Activated T-cell treated with anti-CD3 and anti-CD28 coated beads, Interleukin-2, amount 50 U/mL, for 24 hours (primary cell): ENCODE measurements around the gene CD63.

Experiments used
- DNase-seq: peaks from one replicate; pipeline ENCODE4 v3.0.0-alpha.2; 2020
- H3K27ac Mint-ChIP-seq: 2 replicates; pipeline ENCODE4 v1.8.0; 2020; ENCODE audit warnings: mild to moderate bottlenecking, mixed read lengths
- H3K27me3 Mint-ChIP-seq: 2 replicates; pipeline ENCODE4 v1.8.0; 2020; ENCODE audit warnings: mixed read lengths
- H3K36me3 Mint-ChIP-seq: 2 replicates; pipeline ENCODE4 v1.8.0; 2020; ENCODE audit warnings: low read depth, mixed read lengths
- H3K4me1 Mint-ChIP-seq: 2 replicates; pipeline ENCODE4 v1.8.0; 2020; ENCODE audit warnings: low read depth, mixed read lengths
- H3K4me3 Mint-ChIP-seq: 2 replicates; pipeline ENCODE4 v1.8.0; 2020; ENCODE audit warnings: mild to moderate bottlenecking, moderate library complexity, mixed read lengths
- H3K9me3 Mint-ChIP-seq: 2 replicates; pipeline ENCODE4 v1.8.0; 2020; ENCODE audit warnings: mixed read lengths

Gene CD63

GRCh38 chr12:55733021-55733555, 4.3 kb upstream of the CD63 start:
- Mint-ChIP-seq H3K27me3 (no peaks in the 10 kb centered on the region), H3K9me3 (no peaks in the 10 kb centered on the region), H3K36me3 (peaks cover 13% of the 10 kb centered on the region), H3K4me3 (no peak overlapping the region), H3K4me1 (peaks cover 33% of the 10 kb centered on the region), H3K27ac (no peak overlapping the region)
- no peak for DNase-seq

- H3K9me3 Mint-ChIP-seq = no peaks in the 10 kb centered on the region
- no peak overlapping the region for H3K4me3 Mint-ChIP-seq
- no peak overlapping the region for H3K27ac Mint-ChIP-seq
- no peak for DNase-seq
- peaks cover 17% of the 10 kb centered on the region for H3K36me3 Mint-ChIP-seq
- peaks cover 33% of the 10 kb centered on the region for H3K4me1 Mint-ChIP-seq
- no peaks in the 10 kb centered on the region for H3K27me3 Mint-ChIP-seq
Observed at GRCh38 chr12:55732288-55732687, 3.5 kb upstream of the CD63 start.

GRCh38 chr12:55729819-55730818, 1.3 kb upstream of the CD63 start:
- peaks cover 42% of the 10 kb centered on the region for H3K4me1 Mint-ChIP-seq

DNA sequence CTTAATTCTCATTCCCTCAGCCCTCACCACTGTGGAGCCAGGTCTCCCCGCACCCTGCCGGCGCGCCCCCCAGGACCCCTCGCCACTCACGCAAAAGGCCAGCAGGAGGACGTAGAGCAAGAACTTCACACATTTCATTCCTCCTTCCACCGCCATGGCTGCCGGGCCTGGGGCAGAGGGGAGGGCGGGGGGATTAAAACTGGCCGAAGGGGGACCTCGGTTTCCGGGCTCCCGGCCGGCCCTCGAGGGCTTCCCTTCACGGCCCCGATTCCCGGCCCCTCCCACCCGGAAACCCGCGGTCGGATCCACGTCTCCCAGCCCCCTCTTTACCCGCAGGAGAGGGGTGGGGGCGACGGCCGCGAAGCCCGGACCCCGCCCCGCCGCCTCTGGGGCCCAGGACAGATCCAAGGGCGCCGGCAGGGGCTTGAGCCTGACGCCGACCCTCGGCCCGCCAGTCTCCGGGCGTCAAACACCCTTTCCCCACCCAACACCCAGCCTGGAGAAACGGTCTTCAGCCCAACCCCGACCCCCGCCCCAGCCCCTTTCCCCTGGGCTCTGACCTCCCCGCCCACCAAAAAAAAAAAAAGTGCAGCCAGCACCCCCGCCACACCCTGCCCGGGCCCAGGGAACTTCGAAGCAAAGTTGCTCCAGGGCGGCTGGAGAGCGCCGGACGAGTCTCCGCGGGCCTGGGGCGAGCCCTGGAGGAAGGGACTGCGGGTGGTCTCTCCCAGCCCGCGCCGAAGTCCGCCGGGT, 447 bp downstream of the CD63 start:
- Mint-ChIP-seq H3K36me3 (peaks cover 55% of the 10 kb centered on the region), H3K4me1 (peaks cover 46% of the 10 kb centered on the region), H3K9me3 (no peaks in the 10 kb centered on the region), H3K27me3 (no peaks in the 10 kb centered on the region), H3K4me3 (peak overlapping the region; percentile 86), H3K27ac (peak overlapping the region; percentile 87)
- DNase-seq = peak; percentile 57

More at GRCh38 chr12:55729819-55730818, 1.3 kb upstream of the CD63 start:
- peak overlapping the region; percentile 86 for H3K4me3 Mint-ChIP-seq
- peaks cover 38% of the 10 kb centered on the region for H3K36me3 Mint-ChIP-seq
- DNase-seq = peak; percentile 58
- H3K27ac Mint-ChIP-seq = peak overlapping the region; percentile 95
- no peaks in the 10 kb centered on the region for H3K9me3 Mint-ChIP-seq
- no peaks in the 10 kb centered on the region for H3K27me3 Mint-ChIP-seq

GRCh38 chr12:55727643-55728185, 1.1 kb downstream of the CD63 start:
- no peaks in the 10 kb centered on the region for H3K27me3 Mint-ChIP-seq
- peaks cover 46% of the 10 kb centered on the region for H3K4me1 Mint-ChIP-seq
- peak overlapping the region; percentile 87 for H3K27ac Mint-ChIP-seq
- peak overlapping the region; percentile 86 for H3K4me3 Mint-ChIP-seq
- H3K9me3 Mint-ChIP-seq = no peaks in the 10 kb centered on the region
- DNase-seq = no peak
- peaks cover 59% of the 10 kb centered on the region for H3K36me3 Mint-ChIP-seq

DNA sequence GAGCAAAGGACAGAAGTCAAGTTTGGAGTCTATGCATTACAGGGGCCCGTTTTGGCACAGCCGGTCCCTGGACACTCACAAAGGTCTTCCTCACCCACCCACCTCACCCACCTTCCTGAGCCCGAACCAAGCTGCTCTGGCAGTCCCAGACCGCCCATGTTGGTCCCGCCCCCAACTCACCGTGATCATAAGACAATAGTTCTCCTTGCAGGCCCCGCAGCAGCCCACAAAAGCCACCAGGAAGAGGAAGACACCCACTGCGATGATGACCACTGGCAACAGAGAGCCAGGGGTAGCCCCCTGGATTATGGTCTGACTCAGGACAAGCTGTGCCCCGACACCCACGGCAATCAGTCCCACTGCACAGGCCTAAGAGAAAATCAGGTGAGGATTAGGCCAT, 1.8 kb downstream of the CD63 start:
- Mint-ChIP-seq H3K36me3 (peaks cover 60% of the 10 kb centered on the region), H3K27ac (peak overlapping the region; percentile 87), H3K9me3 (no peaks in the 10 kb centered on the region), H3K4me3 (peak overlapping the region; percentile 86), H3K4me1 (peaks cover 46% of the 10 kb centered on the region), H3K27me3 (no peaks in the 10 kb centered on the region)
- DNase-seq = no peak

GRCh38 chr12:55725556-55725955, 3.3 kb downstream of the CD63 start:
- Mint-ChIP-seq H3K4me1 (peaks cover 42% of the 10 kb centered on the region), H3K27me3 (no peaks in the 10 kb centered on the region), H3K4me3 (no peak overlapping the region), H3K9me3 (no peaks in the 10 kb centered on the region), H3K27ac (no peak overlapping the region), H3K36me3 (peaks cover 65% of the 10 kb centered on the region)
- no peak for DNase-seq

- H3K4me1 Mint-ChIP-seq = peaks cover 41% of the 10 kb centered on the region
- peaks cover 61% of the 10 kb centered on the region for H3K36me3 Mint-ChIP-seq
- H3K27ac Mint-ChIP-seq = peak overlapping the region; percentile 77
- H3K9me3 Mint-ChIP-seq = no peaks in the 10 kb centered on the region
- no peak for DNase-seq
- no peaks in the 10 kb centered on the region for H3K27me3 Mint-ChIP-seq
- H3K4me3 Mint-ChIP-seq = no peak overlapping the region
Observed at GRCh38 chr12:55724940-55725309, 3.9 kb downstream of the CD63 start.

DNA sequence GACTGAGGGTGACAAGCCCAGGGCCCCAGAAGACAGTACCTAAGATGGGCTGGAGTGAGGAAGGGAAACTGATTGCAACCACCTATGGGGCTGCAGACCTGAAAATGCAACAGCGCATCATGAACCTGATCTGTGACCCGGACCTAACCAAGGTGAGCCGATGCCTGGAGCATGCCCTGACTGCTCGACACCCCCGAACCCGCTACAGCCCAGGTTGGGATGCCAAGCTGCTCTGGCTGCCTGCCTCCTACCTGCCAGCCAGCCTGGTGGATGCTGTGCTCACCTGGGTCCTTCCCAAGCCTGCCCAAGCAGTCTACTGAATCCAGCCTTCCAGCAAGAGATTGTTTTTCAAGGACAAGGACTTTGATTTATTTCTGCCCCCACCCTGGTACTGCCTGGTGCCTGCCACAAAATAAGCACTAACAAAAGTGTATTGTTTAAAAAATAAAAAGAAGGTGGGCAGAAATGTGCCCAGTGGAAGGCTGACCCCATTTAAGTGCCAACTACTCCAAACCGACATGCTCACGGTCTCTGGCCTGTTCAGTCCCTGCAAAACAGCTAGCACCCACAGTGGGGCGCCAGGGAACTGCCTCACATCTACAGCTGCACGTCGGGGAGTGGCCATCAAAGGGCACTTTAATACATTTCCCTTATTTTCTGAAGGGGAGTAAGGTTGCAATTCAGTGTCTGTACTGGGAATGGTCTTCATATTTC, 4.4 kb downstream of the CD63 start:
- H3K27ac Mint-ChIP-seq = peak overlapping the region; percentile 77

DNA sequence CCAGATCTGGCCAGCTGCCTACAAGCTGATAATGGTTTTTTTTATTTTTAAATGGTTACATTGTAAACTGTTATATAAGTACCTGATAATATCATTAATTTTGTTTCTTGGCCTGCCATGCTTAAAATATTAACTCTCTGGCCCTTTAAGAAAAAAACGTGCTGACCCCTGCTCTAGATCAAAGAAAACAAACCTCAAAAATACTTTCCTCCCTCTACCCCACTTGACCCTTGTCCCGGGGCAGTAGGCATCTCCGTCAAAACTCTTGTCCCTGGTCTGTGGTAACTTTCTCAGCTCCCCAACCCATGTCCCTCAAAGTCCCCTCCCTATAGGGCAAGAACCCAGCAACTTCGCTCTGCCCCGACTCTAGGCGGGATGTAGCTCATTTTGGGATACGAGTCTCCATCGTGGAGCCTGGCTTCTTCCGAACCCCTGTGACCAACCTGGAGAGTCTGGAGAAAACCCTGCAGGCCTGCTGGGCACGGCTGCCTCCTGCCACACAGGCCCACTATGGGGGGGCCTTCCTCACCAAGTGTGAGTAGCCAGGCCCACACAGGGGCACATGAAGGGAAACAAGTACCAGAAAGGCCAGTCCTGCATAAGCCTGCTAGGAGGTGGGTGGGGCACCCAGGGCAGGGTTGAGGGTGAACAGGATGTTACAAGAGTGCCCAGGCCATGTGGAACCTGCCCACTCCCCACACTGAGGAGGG, 5.1 kb downstream of the CD63 start:
- Mint-ChIP-seq H3K4me1 (peaks cover 39% of the 10 kb centered on the region), H3K36me3 (peaks cover 63% of the 10 kb centered on the region)

More for the DNA sequence above, 4.4 kb downstream of the CD63 start:
- Mint-ChIP-seq H3K36me3 (peaks cover 60% of the 10 kb centered on the region), H3K4me3 (no peak overlapping the region), H3K4me1 (peaks cover 38% of the 10 kb centered on the region), H3K9me3 (no peaks in the 10 kb centered on the region), H3K27me3 (no peaks in the 10 kb centered on the region)
- DNase-seq = peak; percentile 72

DNA sequence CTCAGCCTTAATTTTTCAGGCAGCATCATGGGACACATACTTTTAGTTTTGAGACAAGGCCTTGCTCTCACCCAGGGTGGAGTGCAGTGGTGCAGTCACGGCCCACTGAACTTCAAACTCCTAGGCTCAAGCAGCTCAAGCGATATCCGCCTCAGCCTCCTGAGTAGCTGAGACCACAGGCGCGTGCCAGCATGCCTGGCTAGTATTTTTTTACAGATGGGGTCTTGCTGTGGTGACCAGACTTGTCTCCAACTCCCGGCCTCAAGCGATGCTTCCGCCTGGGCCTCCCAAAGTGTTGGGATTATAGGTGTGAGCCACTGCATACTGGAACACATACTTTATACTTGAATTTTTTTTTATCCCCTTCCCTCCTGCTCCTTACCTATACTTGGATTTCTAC, 5.9 kb downstream of the CD63 start:
- peaks cover 71% of the 10 kb centered on the region for H3K36me3 Mint-ChIP-seq
- peaks cover 45% of the 10 kb centered on the region for H3K4me1 Mint-ChIP-seq
- no peak for DNase-seq
- no peaks in the 10 kb centered on the region for H3K27me3 Mint-ChIP-seq
- H3K4me3 Mint-ChIP-seq = no peak overlapping the region
- peak overlapping the region; percentile 58 for H3K27ac Mint-ChIP-seq
- H3K9me3 Mint-ChIP-seq = no peaks in the 10 kb centered on the region

More for the DNA sequence above, 5.1 kb downstream of the CD63 start:
- DNase-seq = no peak
- Mint-ChIP-seq H3K4me3 (no peak overlapping the region), H3K27me3 (no peaks in the 10 kb centered on the region), H3K9me3 (no peaks in the 10 kb centered on the region), H3K27ac (no peak overlapping the region)

GRCh38 chr12:55721601-55722213, 7.1 kb downstream of the CD63 start:
- no peak for DNase-seq
- Mint-ChIP-seq H3K36me3 (peaks cover 73% of the 10 kb centered on the region), H3K9me3 (no peaks in the 10 kb centered on the region), H3K4me1 (peaks cover 45% of the 10 kb centered on the region), H3K27ac (peak overlapping the region; percentile 63), H3K4me3 (no peak overlapping the region), H3K27me3 (no peaks in the 10 kb centered on the region)

- Mint-ChIP-seq H3K4me3 (no peak overlapping the region), H3K9me3 (no peaks in the 10 kb centered on the region), H3K27me3 (no peaks in the 10 kb centered on the region), H3K27ac (peak overlapping the region; percentile 29), H3K4me1 (peaks cover 42% of the 10 kb centered on the region), H3K36me3 (peaks cover 72% of the 10 kb centered on the region)
- DNase-seq = no peak
Observed at GRCh38 chr12:55720894-55721444, 7.8 kb downstream of the CD63 start.
